GM12878 (cell line): ENCODE data around the gene DCAF17.

Experiments
- CBX5 ChIP-seq: sonication (generic); IDR thresholded peaks from 2 replicates; pipeline ENCODE4 v1.6.1; 2016; ENCODE audit warnings: low read depth, moderate library complexity, mild to moderate bottlenecking, inconsistent platforms
- CHD2 ChIP-seq: IDR thresholded peaks from 2 replicates; pipeline ENCODE4 v1.6.1; 2011; ENCODE audit warnings: low read depth, low read length, improper control_type of control experiment, borderline replicate concordance
- NFYB ChIP-seq: IDR thresholded peaks from 2 replicates; pipeline ENCODE4 v1.6.1; 2011; ENCODE audit warnings: low read depth, mild to moderate bottlenecking, low read length, improper control_type of control experiment, moderate library complexity; ENCODE audit not compliant: insufficient read depth
- PAX5 ChIP-seq: IDR thresholded peaks from 2 replicates; pipeline ENCODE4 v1.6.1; 2011; ENCODE audit warnings: low read depth, low read length, borderline replicate concordance
- POLR2A ChIP-seq: IDR thresholded peaks from 2 replicates; pipeline ENCODE4 v1.6.1; 2011; ENCODE audit warnings: low read depth, mild to moderate bottlenecking, low read length
- POLR2AphosphoS5 ChIP-seq: IDR thresholded peaks from 2 replicates; pipeline ENCODE4 v1.6.1; 2011; ENCODE audit warnings: mild to moderate bottlenecking, low read length, inconsistent platforms
- RELA ChIP-seq: fragments of 450-650 bp; IDR thresholded peaks from 2 replicates; pipeline ENCODE4 v1.8.0; 2014; ENCODE audit warnings: borderline replicate concordance; ENCODE audit not compliant: partially characterized antibody
- SIX5 ChIP-seq: IDR thresholded peaks from 2 replicates; pipeline ENCODE4 v1.6.1; 2011; ENCODE audit warnings: mild to moderate bottlenecking, low read depth, low read length, moderate library complexity; ENCODE audit not compliant: severe bottlenecking
- STAT3 ChIP-seq: IDR thresholded peaks from 2 replicates; pipeline ENCODE4 v1.6.1; 2011; ENCODE audit warnings: low read depth, low read length, improper control_type of control experiment
- TBL1XR1 ChIP-seq: IDR thresholded peaks from 2 replicates; pipeline ENCODE4 v1.6.1; 2012; ENCODE audit warnings: low read depth, low read length, improper control_type of control experiment
- YY1 ChIP-seq: IDR thresholded peaks from 2 replicates; pipeline ENCODE4 v1.6.1; 2011; ENCODE audit warnings: low read depth, mild to moderate bottlenecking, low read length
- ZZZ3 ChIP-seq: IDR thresholded peaks from 2 replicates; pipeline ENCODE4 v1.6.1; 2011; ENCODE audit warnings: low read depth; ENCODE audit not compliant: control insufficient read depth, insufficient read length
- TF ChIP-seq, protein P1 (sequence below), 3 experiments: IDR thresholded peaks in 2 of 3; conservative IDR thresholded peaks in 1 of 3; 2 replicates each; pipeline ENCODE4 v1.5.1; 2011; ENCODE audit warnings: low read depth in 3 of 3, low read length in 3 of 3, mild to moderate bottlenecking in 3 of 3, control low read depth in 2 of 3, moderate library complexity in 2 of 3, inconsistent platforms in 1 of 3, mixed read lengths in 1 of 3; ENCODE audit not compliant: control insufficient read depth in 2 of 3, insufficient read depth in 1 of 3; ENCODE audit errors: extremely low read depth in 1 of 3

DNA sequence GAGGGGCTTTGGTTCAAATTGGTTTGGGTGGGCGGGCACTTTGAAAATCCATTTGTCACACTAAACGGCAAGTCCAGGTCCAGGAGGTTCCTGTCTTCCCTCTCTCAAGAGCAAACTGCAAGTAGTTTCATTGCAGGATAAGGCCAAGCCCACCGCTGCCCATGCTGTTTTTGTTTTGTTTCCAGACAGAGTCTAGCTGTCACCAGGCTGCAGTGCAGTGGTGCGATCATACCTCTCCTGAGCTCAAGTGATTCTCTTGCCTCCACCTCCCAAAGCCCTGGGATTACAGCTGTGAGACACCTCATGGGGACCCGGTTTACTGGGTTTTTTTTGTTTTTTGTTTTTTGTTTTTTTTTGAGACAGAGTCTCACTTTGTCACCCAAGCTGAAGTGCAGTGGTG, 86.4 kb downstream of the DCAF17 start:
- TF ChIP-seq, protein P1, sequence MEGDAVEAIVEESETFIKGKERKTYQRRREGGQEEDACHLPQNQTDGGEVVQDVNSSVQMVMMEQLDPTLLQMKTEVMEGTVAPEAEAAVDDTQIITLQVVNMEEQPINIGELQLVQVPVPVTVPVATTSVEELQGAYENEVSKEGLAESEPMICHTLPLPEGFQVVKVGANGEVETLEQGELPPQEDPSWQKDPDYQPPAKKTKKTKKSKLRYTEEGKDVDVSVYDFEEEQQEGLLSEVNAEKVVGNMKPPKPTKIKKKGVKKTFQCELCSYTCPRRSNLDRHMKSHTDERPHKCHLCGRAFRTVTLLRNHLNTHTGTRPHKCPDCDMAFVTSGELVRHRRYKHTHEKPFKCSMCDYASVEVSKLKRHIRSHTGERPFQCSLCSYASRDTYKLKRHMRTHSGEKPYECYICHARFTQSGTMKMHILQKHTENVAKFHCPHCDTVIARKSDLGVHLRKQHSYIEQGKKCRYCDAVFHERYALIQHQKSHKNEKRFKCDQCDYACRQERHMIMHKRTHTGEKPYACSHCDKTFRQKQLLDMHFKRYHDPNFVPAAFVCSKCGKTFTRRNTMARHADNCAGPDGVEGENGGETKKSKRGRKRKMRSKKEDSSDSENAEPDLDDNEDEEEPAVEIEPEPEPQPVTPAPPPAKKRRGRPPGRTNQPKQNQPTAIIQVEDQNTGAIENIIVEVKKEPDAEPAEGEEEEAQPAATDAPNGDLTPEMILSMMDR (IDR thresholded peaks at IDR 0.05 in 2 of 3, conservative IDR thresholded peaks at IDR 0.05 in 1 of 3; ENCODE audit: control insufficient read depth in 2 of 3, extremely low read depth in 1 of 3, insufficient read depth in 1 of 3, low read depth in 3 of 3, low read length in 3 of 3) = no peak
- no peak for TF ChIP-seq TBL1XR1
- TF ChIP-seq YY1 = no peak
- TF ChIP-seq RELA = no peak
- no peak for TF ChIP-seq POLR2A
- TF ChIP-seq CHD2 = no peak
- TF ChIP-seq STAT3 = no peak
- TF ChIP-seq NFYB = no peak
- TF ChIP-seq ZZZ3 = no peak
- no peak for TF ChIP-seq CBX5
- no peak for TF ChIP-seq PAX5
- TF ChIP-seq SIX5 = no peak
- no peak for TF ChIP-seq POLR2AphosphoS5
